Hindlimb muscle (tissue), 1 donor: ENCODE results near the gene STOML1. TPM values are rescaled to one million over a fixed set of nuclear protein-coding genes. Genes with fewer than 3 reads are reported as not detected.

Source experiments
- DNase-seq: peaks from one replicate; pipeline ENCODE4 v3.0.0-alpha.2; 2013
- polyA plus RNA-seq: library from polyadenylated mRNA; unstranded; fragments of 120-200 nt; gene quantifications from one replicate; pipeline ENCODE4 v1.2.1, GENCODE V29; 2013; ENCODE audit not compliant: insufficient read length

STOML1 gene
- polyA plus RNA-seq, 1 donor: 43.0 TPM

GRCh38 chr15:74013374-74013894 lies 21.3 kb upstream of the STOML1 start:
- DNase-seq: no peak

GRCh38 chr15:74011610-74012009 lies 19.5 kb upstream of the STOML1 start:
- no peak for DNase-seq

GRCh38 chr15:74010929-74011540 lies 18.9 kb upstream of the STOML1 start:
- no peak for DNase-seq

- no peak for DNase-seq
Measured at GRCh38 chr15:74008901-74009300, 16.8 kb upstream of the STOML1 start.

- DNase-seq: no peak
Measured at GRCh38 chr15:74007820-74008371, 15.8 kb upstream of the STOML1 start.

GRCh38 chr15:74006774-74007639 lies 14.9 kb upstream of the STOML1 start:
- DNase-seq: no peak

- DNase-seq: no peak
Measured at GRCh38 chr15:73997986-73998385, 5.9 kb upstream of the STOML1 start.

- no peak for DNase-seq
Measured at GRCh38 chr15:73996939-73997338, 4.8 kb upstream of the STOML1 start.

- DNase-seq: no peak
Measured at GRCh38 chr15:73996267-73996666, 4.2 kb upstream of the STOML1 start.

GRCh38 chr15:73994912-73995622 lies 3.0 kb upstream of the STOML1 start:
- no peak for DNase-seq

- peak; percentile 94 for DNase-seq
Measured at GRCh38 chr15:73994413-73994883, 2.4 kb upstream of the STOML1 start, which contains the start of gene PML. Gene PML (plus strand): TSS chr15:73994716. CDS start chr15:73994813, 97 bp downstream.

- DNase-seq: no peak
Measured at GRCh38 chr15:73993211-73993994, 1.3 kb upstream of the STOML1 start.

- no peak for DNase-seq
Measured at GRCh38 chr15:73992594-73992898, 451 bp upstream of the STOML1 start.

- no peak for DNase-seq
Measured at GRCh38 chr15:73991260-73991659, 835 bp downstream of the STOML1 start.

- no peak for DNase-seq
Measured at GRCh38 chr15:73990250-73991005, 1.7 kb downstream of the STOML1 start.

GRCh38 chr15:73989001-73989798 lies 2.9 kb downstream of the STOML1 start:
- no peak for DNase-seq

GRCh38 chr15:73988445-73988969 lies 3.6 kb downstream of the STOML1 start:
- DNase-seq: no peak

GRCh38 chr15:73987681-73988444 lies 4.2 kb downstream of the STOML1 start:
- DNase-seq: no peak

GRCh38 chr15:73987250-73987649 lies 4.8 kb downstream of the STOML1 start:
- no peak for DNase-seq

GRCh38 chr15:73986776-73987056 lies 5.4 kb downstream of the STOML1 start:
- no peak for DNase-seq
